Measurements from ENCODE around the gene ZNF331.

The ZNF331 gene

GRCh38 chr19:53577968-53578367 lies 40.0 kb downstream of the ZNF331 start:
- no peak for DNase-seq

- DNase-seq: no peak
Observed at GRCh38 chr19:53579518-53579917, 41.6 kb downstream of the ZNF331 start.

- DNase-seq: no peak
Observed at GRCh38 chr19:53580871-53581835, 43.2 kb downstream of the ZNF331 start.

- no peak for DNase-seq
Observed at GRCh38 chr19:53581871-53582279, 43.9 kb downstream of the ZNF331 start.

- no peak for DNase-seq
Observed at GRCh38 chr19:53583181-53583580, 45.2 kb downstream of the ZNF331 start.

- no peak for DNase-seq
Observed at GRCh38 chr19:53586277-53586691, 48.3 kb downstream of the ZNF331 start.

- no peak for DNase-seq
Observed at GRCh38 chr19:53594811-53595509, 57.0 kb downstream of the ZNF331 start.

- DNase-seq: no peak
Observed at GRCh38 chr19:53595510-53595867, 57.5 kb downstream of the ZNF331 start.

GRCh38 chr19:53596056-53596455 lies 58.1 kb downstream of the ZNF331 start:
- DNase-seq: no peak

- no peak for DNase-seq
Observed at GRCh38 chr19:53597023-53597422, 59.1 kb downstream of the ZNF331 start.

- DNase-seq: no peak
Observed at GRCh38 chr19:53598361-53598760, 60.4 kb downstream of the ZNF331 start.

- no peak for DNase-seq
Observed at GRCh38 chr19:53600217-53600616, 62.3 kb downstream of the ZNF331 start.

- DNase-seq: no peak
Observed at GRCh38 chr19:53606031-53606430, 68.1 kb downstream of the ZNF331 start.

GRCh38 chr19:53608381-53608780 lies 70.4 kb downstream of the ZNF331 start:
- DNase-seq: no peak

- DNase-seq: no peak
Observed at GRCh38 chr19:53612762-53613526, 75.0 kb downstream of the ZNF331 start.

GRCh38 chr19:53621885-53622740 lies 84.2 kb downstream of the ZNF331 start:
- no peak for DNase-seq

- DNase-seq: no peak
Observed at GRCh38 chr19:53624771-53625545, 87.0 kb downstream of the ZNF331 start.

GRCh38 chr19:53626486-53626885 lies 88.5 kb downstream of the ZNF331 start:
- DNase-seq: no peak

- DNase-seq: no peak
Observed at GRCh38 chr19:53626976-53627375, 89.0 kb downstream of the ZNF331 start.
